Glomerular endothelial cell (primary cell): Measurements from ENCODE around the gene RASSF4. TPM values are rescaled to one million over a fixed set of nuclear protein-coding genes. Genes with fewer than 3 reads are reported as not detected.

Experiments
- DNase-seq: peaks from one replicate; pipeline ENCODE4 v3.0.0-alpha.2; 2011; ENCODE audit warnings: low read depth, low spot score; ENCODE audit errors: extremely low read depth
- total RNA-seq: library from RNA; depleted of rRNA; stranded (reverse); fragments of >200 nt; gene quantifications from 2 replicates; pipeline ENCODE4 v1.2.3, GENCODE V29; 2015

The RASSF4 gene
- total RNA-seq, 1 donor from 2014 or later = 20.4 TPM

- DNase-seq = no peak
Measured at GRCh38 chr10:44926751-44927351, 32.8 kb upstream of the RASSF4 start.

- DNase-seq = no peak
Measured at GRCh38 chr10:44927352-44927751, 32.2 kb upstream of the RASSF4 start.

GRCh38 chr10:44928462-44928861, 31.1 kb upstream of the RASSF4 start:
- DNase-seq = no peak

- no peak for DNase-seq
Measured at GRCh38 chr10:44929356-44930255, 30.0 kb upstream of the RASSF4 start.

- no peak for DNase-seq
Measured at GRCh38 chr10:44930904-44931620, 28.5 kb upstream of the RASSF4 start.

GRCh38 chr10:44931621-44932516, 27.7 kb upstream of the RASSF4 start:
- no peak for DNase-seq

- peak; percentile 14 for DNase-seq
Measured at GRCh38 chr10:44932517-44933450, 26.8 kb upstream of the RASSF4 start.

- DNase-seq = no peak
Measured at GRCh38 chr10:44933451-44934321, 25.9 kb upstream of the RASSF4 start.

GRCh38 chr10:44934416-44935200, 25.0 kb upstream of the RASSF4 start:
- no peak for DNase-seq

- DNase-seq = no peak
Measured at GRCh38 chr10:44935201-44935965, 24.2 kb upstream of the RASSF4 start.

- DNase-seq = no peak
Measured at GRCh38 chr10:44935966-44936295, 23.7 kb upstream of the RASSF4 start.

- no peak for DNase-seq
Measured at GRCh38 chr10:44936314-44936975, 23.2 kb upstream of the RASSF4 start.

- no peak for DNase-seq
Measured at GRCh38 chr10:44937196-44938005, 22.2 kb upstream of the RASSF4 start.

- no peak for DNase-seq
Measured at GRCh38 chr10:44938956-44939355, 20.6 kb upstream of the RASSF4 start.

GRCh38 chr10:44939691-44940401, 19.8 kb upstream of the RASSF4 start:
- no peak for DNase-seq
